Colonic mucosa (tissue), 4 donors: ENCODE results near the gene RNU7-1. TPM values are rescaled to one million over a fixed set of nuclear protein-coding genes. Genes with fewer than 3 reads are reported as not detected.
A peak's percentile ranks its signal among the peaks of the same experiment; 100 is the strongest.

Source experiments
- DNase-seq: peaks from one replicate; pipeline ENCODE4 v3.0.0-alpha.2; 2020
- H3K27ac ChIP-seq: fragments of 200-600 bp; one replicate; pipeline ENCODE4 v1.8.0; 2021
- H3K27me3 ChIP-seq: fragments of 200-600 bp; one replicate; pipeline ENCODE4 v1.8.0; 2021
- H3K36me3 ChIP-seq: fragments of 200-600 bp; one replicate; pipeline ENCODE4 v1.8.0; 2021
- H3K4me1 ChIP-seq: fragments of 200-600 bp; one replicate; pipeline ENCODE4 v1.8.0; 2021; ENCODE audit warnings: mild to moderate bottlenecking
- H3K4me3 ChIP-seq: fragments of 200-600 bp; one replicate; pipeline ENCODE4 v1.8.0; 2021
- H3K9ac ChIP-seq, 2 donors: one replicate each; pipeline ENCODE4 v1.7.0; 2013; ENCODE audit warnings: control low read depth in 2 of 2, low read depth in 2 of 2, low read length in 2 of 2
- H3K9me3 ChIP-seq: fragments of 200-600 bp; one replicate; pipeline ENCODE4 v1.8.0; 2021
- intact Hi-C: fragments of 100-400 bp; cut with DNase I; formaldehyde crosslinking; loops from one replicate; pipeline ENCODE4 v1.14.1; 2022
- total RNA-seq, 2 donors: library from RNA; stranded (reverse); fragmentation: NEBNext Ultra II Directional in 1 of 2; extraction: Animal tissue kit (Norgen Biotek cat#: 25700) in 1 of 2; gene quantifications; one replicate each; pipeline ENCODE4 v1.2.1, GENCODE V29; 2021
- TF ChIP-seq, protein P1 (sequence below): fragments of 200-600 bp; IDR thresholded peaks from one replicate; pipeline ENCODE4 v1.8.0; 2022; ENCODE audit warnings: antibody characterized with exemption, mild to moderate bottlenecking
- donor health status: healthy.
- donor health status: DM: no; HTN: no; CAD: no.
- donor health status: DM: no; HTN: no; CAD: no.

Gene RNU7-1
- total RNA-seq, 2 donors from 2014 or later = not detected

DNA sequence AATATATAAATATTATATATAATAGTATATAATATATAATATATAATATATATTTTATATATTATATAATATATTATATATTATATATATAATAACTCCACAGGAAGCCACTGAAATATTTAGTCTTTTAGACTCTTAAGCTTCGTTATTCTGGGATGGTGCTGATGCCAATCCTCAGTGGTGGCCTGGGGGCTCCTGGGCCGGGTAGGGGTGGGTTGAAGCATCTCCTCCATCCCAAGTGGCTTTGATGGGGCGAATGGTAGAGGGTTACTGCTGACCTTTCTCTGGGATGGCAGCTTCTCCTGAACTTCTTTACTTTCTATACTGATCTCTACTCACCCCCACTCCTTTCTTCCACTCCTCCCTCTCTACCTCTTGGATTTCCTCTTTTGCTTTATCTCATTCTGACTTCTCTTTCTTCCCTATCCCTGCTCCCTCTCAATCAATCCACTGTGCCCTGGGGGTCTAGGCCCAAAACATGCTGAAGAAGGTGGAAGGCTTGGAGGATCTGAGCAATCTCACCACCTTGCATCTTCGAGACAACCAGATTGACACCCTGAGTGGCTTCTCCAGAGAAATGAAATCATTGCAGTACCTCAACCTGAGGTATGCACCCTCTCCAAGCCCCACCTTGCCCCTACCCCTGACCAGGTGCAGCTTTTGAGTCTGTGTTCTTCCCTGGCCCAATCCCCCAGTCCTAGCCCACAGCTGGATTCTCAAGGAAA lies 34.0 kb upstream of the RNU7-1 start:
- Histone ChIP-seq H3K27me3 (no peaks in the 10 kb centered on the region), H3K9ac (no peak overlapping the region), H3K27ac (no peak overlapping the region), H3K9me3 (no peaks in the 10 kb centered on the region), H3K4me1 (no peaks in the 10 kb centered on the region), H3K36me3 (no peaks in the 10 kb centered on the region), H3K4me3 (no peak overlapping the region)
- intact Hi-C loops = no loop called here
- no peak for DNase-seq
- TF ChIP-seq, protein P1, sequence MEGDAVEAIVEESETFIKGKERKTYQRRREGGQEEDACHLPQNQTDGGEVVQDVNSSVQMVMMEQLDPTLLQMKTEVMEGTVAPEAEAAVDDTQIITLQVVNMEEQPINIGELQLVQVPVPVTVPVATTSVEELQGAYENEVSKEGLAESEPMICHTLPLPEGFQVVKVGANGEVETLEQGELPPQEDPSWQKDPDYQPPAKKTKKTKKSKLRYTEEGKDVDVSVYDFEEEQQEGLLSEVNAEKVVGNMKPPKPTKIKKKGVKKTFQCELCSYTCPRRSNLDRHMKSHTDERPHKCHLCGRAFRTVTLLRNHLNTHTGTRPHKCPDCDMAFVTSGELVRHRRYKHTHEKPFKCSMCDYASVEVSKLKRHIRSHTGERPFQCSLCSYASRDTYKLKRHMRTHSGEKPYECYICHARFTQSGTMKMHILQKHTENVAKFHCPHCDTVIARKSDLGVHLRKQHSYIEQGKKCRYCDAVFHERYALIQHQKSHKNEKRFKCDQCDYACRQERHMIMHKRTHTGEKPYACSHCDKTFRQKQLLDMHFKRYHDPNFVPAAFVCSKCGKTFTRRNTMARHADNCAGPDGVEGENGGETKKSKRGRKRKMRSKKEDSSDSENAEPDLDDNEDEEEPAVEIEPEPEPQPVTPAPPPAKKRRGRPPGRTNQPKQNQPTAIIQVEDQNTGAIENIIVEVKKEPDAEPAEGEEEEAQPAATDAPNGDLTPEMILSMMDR = no peak

- intact Hi-C loops = no loop called here
- no peak overlapping the region for H3K9ac ChIP-seq
- no peaks in the 10 kb centered on the region for H3K36me3 ChIP-seq
- H3K4me1 ChIP-seq = no peaks in the 10 kb centered on the region
- no peaks in the 10 kb centered on the region for H3K9me3 ChIP-seq
- DNase-seq = no peak
- TF ChIP-seq, protein P1 = no peak
- no peak overlapping the region for H3K27ac ChIP-seq
- H3K4me3 ChIP-seq = no peak overlapping the region
- H3K27me3 ChIP-seq = no peaks in the 10 kb centered on the region
Measured at GRCh38 chr12:6912164-6912935, 31.3 kb upstream of the RNU7-1 start.

DNA sequence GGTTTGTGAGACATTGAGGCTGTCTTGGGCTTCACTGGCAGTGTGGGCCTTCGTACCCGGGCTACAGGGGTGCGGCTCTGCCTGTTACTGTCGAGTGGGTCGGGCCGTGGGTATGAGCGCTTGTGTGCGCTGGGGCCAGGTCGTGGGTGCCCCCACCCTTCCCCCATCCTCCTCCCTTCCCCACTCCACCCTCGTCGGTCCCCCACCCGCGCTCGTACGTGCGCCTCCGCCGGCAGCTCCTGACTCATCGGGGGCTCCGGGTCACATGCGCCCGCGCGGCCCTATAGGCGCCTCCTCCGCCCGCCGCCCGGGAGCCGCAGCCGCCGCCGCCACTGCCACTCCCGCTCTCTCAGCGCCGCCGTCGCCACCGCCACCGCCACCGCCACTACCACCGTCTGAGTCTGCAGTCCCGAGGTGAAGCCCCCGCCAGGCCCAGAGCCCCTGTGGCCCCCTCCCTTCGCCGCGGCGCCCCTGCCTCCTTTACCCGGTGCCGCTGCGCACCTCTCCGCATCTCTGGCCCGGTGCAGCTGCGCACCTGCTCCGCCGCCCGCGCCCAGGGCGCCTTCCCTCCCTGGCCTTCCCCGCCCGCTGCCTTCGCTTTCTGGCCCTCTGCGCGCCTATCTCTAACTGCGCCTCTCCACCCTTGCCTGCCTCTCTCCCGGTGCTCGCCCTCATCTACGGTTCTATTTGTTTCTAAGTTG lies 29.2 kb upstream of the RNU7-1 start, which contains the start of gene ENO2:
Gene ENO2, plus strand, starts transcription at position 335 of the 701 bp plus-strand sequence. CDS start 1,253 bp downstream, outside the sequence.
- Histone ChIP-seq H3K27ac (peak within 1 kb of the TSS; percentile 61), H3K9me3 (no peaks in the 10 kb centered on the region), H3K4me3 (peak within 1 kb of the TSS; percentile 54), H3K36me3 (no peaks in the 10 kb centered on the region), H3K9ac (peak within 1 kb of the TSS; percentile 40 to 82), H3K27me3 (no peaks in the 10 kb centered on the region), H3K4me1 (no peaks in the 10 kb centered on the region)
- peak; percentile 74 for DNase-seq
- TF ChIP-seq, protein P1 = no peak
- intact Hi-C loops = no loop called here

DNA sequence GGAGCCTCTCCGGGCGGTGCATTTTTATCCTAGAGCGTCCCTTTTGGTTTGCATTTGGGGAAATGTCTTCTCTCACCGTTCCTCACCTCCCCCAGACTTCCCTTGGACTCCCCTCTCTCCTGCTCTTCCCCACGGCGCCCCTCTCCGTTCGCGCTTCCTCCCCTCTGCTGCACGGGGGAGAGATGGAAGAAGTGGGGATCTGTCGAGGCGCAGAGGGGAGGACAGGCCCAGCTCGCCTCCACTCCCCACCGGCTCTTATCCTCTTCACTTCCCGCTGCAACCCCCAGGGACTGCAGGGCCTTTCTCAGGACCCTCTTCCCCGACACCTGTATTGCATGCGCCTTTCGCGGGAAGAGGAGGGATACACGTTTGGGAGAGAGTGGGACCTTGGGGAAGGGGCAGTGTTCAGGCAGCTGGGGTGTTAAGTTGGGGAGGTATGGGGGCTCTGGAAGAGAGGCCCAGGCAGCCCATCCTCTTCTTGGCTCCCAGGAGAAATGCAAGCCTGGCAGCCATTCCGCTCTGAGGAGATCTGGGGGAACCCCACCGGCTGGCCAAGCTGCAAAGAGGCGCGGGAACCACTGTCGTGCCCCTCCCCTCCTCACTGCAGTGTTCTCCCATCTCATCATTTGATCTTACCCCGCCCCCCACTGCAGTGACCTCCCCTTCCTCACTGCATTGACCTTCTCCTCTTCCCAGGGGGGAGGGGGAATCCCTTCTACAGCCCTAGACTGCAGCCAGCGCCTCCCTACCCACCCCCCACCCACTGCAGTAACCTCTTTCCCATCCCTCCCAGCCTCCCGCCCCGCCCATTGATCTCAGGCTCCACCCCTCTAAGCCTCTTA lies 28.4 kb upstream of the RNU7-1 start:
- intact Hi-C loops = no loop called here
- no peaks in the 10 kb centered on the region for H3K36me3 ChIP-seq
- H3K9me3 ChIP-seq = no peaks in the 10 kb centered on the region
- peak; percentile 65 for DNase-seq
- H3K27me3 ChIP-seq = no peaks in the 10 kb centered on the region
- H3K27ac ChIP-seq = peak overlapping the region; percentile 61
- TF ChIP-seq, protein P1 = no peak
- peak overlapping the region; percentile 40 to 82 for H3K9ac ChIP-seq
- no peaks in the 10 kb centered on the region for H3K4me1 ChIP-seq
- peak overlapping the region; percentile 54 for H3K4me3 ChIP-seq
